Measurements from ENCODE around the gene LIM2. TPM values are rescaled to one million over a fixed set of nuclear protein-coding genes. Genes with fewer than 3 reads are reported as not detected.

The LIM2 gene
- total RNA-seq, 1 donor from 2014 or later: not detected

DNA sequence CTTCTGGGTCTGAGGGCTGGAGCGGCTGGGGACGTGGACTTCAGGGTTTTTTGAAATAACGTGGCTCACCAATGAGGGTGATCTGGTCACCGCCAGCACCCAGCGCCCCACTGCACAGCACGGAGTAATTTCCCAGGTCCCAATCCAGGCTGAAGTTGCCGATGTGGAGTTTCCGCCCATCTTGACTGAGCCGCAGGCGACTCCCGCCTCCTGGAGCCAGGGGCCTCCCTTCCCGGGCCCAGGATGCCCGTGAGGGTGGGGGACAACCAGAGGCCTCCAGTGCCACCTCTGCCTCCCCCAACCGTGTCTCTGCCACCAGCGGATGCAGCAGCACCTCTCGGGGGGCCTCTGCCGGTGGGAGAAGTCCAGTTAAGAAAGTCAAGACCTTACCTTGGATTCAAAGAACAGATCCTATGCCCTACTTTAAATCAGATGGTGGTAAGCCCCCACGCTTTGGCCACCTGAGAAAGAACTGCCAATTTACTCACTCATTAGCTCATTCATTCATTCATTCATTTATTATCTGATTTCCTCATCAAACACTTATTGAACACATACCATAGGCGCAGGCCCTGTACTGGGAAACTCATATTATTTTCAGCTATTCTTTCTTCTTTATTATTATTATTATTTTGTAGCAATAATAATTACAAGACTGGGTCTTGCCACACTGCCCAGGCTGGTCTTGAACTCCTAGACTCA, 49.8 kb downstream of the LIM2 start:
- Histone ChIP-seq H3K4me1 (peaks cover 0 to 4% of the 10 kb centered on the region in 2 donors), H3K27ac (no peak overlapping the region), H3K4me3 (peak overlapping the region in 1 of 2 donors; percentile 85)

DNA sequence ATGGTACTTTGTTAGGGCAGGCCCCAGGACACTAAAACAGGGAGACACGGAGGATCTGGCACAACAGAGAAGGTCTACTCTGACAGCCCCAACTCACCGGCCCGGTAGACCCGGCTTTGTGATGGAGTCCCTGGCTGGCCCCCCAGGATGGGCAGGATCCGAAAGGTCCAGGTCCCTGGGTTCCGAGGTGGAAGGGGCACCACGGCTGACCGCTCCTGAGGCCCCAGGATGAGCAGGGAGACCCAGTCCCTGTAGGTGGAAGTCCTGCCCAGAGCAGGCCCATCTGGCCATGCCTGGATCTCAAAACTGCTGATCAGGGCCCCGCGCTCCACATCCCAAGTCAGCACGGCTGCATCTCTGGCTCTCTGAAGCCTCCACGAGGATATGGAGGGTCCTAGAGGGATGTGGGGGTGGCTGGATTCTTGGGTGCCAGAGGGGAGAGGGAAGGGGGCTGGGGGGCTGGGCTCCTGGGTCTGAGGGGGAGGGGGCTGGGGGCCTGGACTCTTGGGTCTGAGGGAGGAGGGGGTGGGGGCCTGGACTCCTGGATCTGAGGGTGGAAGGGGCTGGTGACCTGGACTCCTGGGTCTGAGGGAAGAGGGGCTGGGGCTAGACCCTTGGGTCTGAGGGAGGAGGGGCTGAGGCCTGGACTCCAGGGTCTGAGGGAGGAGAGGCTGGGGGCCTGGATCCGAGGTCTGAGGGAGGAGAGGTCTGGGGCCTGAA, 50.5 kb downstream of the LIM2 start:
- TF ChIP-seq, protein P1, sequence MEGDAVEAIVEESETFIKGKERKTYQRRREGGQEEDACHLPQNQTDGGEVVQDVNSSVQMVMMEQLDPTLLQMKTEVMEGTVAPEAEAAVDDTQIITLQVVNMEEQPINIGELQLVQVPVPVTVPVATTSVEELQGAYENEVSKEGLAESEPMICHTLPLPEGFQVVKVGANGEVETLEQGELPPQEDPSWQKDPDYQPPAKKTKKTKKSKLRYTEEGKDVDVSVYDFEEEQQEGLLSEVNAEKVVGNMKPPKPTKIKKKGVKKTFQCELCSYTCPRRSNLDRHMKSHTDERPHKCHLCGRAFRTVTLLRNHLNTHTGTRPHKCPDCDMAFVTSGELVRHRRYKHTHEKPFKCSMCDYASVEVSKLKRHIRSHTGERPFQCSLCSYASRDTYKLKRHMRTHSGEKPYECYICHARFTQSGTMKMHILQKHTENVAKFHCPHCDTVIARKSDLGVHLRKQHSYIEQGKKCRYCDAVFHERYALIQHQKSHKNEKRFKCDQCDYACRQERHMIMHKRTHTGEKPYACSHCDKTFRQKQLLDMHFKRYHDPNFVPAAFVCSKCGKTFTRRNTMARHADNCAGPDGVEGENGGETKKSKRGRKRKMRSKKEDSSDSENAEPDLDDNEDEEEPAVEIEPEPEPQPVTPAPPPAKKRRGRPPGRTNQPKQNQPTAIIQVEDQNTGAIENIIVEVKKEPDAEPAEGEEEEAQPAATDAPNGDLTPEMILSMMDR (IDR thresholded peaks at IDR 0.05): no peak
- DNase-seq (ENCODE audit: low spot score in 2 of 2): no peak
- peaks cover 0 to 4% of the 10 kb centered on the region in 2 donors for H3K4me1 ChIP-seq
- intact Hi-C loops (cut with DNase I): no loop called here
- H3K9me3 ChIP-seq: no peaks in the 10 kb centered on the region
- H3K27me3 ChIP-seq: no peaks in the 10 kb centered on the region
- H3K36me3 ChIP-seq: no peaks in the 10 kb centered on the region
- no peak overlapping the region for H3K4me3 ChIP-seq
- H3K27ac ChIP-seq: no peak overlapping the region

More for the DNA sequence above, 49.8 kb downstream of the LIM2 start:
- no peaks in the 10 kb centered on the region for H3K36me3 ChIP-seq
- DNase-seq (ENCODE audit: low spot score in 2 of 2): no peak
- no peaks in the 10 kb centered on the region for H3K9me3 ChIP-seq
- TF ChIP-seq, protein P1 (IDR thresholded peaks at IDR 0.05): no peak
- intact Hi-C loops (cut with DNase I): loop anchor here (1.0 to 2.0 kb wide), 4 partner anchors 101 to 439 kb away; no protein-coding TSS in a partner anchor
- H3K27me3 ChIP-seq: no peaks in the 10 kb centered on the region

DNA sequence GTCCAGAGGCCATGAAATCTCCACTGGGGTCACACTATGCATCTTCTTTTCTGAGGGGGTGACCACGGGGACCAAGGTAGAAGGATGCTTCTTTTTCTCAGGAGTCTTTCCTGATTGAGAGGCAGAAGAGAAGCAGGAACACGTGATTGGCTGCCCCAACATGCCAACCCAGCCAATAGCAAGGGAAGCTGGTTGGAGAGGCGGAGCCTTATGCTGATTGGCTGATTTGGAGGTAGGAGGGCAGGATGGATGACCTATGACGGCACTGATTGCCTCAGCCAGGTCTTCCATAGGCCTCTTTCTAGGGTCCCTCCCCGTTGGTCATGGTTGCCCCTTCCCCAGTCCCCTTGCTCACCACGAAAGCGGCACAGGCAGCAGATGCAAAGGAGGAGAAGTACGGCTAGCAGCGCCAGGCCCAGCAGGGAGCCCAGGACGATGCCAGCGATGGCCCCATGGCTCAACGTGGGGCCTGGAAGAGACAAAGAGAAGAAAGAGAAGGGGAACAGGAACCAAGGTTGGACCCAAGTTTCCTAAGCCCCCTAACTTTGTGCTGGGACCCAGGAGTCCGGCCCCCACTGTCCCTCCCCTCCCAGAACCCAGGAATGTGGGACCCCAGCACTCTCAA, 53.8 kb downstream of the LIM2 start:
- Histone ChIP-seq H3K4me1 (no peaks in the 10 kb centered on the region), H3K4me3 (no peak overlapping the region), H3K27ac (no peak overlapping the region), H3K9me3 (no peaks in the 10 kb centered on the region), H3K36me3 (no peaks in the 10 kb centered on the region), H3K27me3 (no peaks in the 10 kb centered on the region)
- no peak for DNase-seq (ENCODE audit: low spot score in 2 of 2)
- intact Hi-C loops (cut with DNase I): no loop called here
- TF ChIP-seq, protein P1 (IDR thresholded peaks at IDR 0.05): no peak

DNA sequence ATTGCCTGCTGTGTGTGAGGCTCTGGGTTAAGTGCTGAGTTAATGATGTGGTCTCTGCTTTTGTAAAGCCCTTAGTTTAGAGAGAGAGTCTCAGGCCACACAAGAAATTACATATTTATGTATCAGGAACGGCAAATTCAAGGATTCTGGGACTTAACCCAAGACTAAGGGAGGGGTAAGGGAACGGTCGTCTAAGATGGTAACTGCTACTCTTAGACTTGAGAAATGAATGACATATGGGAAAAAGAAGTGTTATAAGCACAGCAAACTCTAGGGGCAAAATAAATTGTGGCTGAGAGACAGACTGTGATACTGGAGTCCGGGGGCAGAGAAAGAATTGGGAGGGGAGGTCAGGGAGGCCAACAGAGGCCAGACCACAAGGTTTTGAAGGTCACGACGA, 56.1 kb downstream of the LIM2 start:
- no peak for DNase-seq (ENCODE audit: low spot score in 2 of 2)
- Histone ChIP-seq H3K27me3 (no peaks in the 10 kb centered on the region), H3K4me1 (peaks cover 0 to 3% of the 10 kb centered on the region in 2 donors), H3K9me3 (no peaks in the 10 kb centered on the region), H3K36me3 (no peaks in the 10 kb centered on the region), H3K27ac (no peak overlapping the region), H3K4me3 (no peak overlapping the region)
- intact Hi-C loops (cut with DNase I): no loop called here
- TF ChIP-seq, protein P1 (IDR thresholded peaks at IDR 0.05): no peak

DNA sequence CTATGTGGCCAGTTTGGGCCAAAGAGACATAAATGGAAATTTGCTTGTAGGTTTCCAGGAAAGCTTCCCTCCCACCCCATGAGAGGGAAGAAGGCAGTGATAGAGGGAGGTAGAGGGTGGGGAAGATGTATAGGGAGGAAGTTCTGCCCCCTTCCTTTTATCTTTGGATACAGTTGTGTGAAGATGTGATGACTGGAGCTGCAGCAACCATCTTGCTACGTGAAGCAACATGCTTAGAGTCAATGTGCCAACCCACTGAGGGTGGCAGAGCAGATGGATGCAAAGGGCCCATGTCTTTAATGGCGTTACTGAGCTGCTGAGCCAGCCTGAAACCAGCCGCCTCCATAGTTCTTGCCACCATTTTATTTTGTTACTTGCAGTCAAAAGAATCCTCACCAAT, 56.6 kb downstream of the LIM2 start:
- TF ChIP-seq, protein P1 (IDR thresholded peaks at IDR 0.05): no peak

More for the DNA sequence above, 56.6 kb downstream of the LIM2 start:
- Histone ChIP-seq H3K27ac (no peak overlapping the region), H3K27me3 (no peaks in the 10 kb centered on the region), H3K9me3 (no peaks in the 10 kb centered on the region), H3K36me3 (no peaks in the 10 kb centered on the region), H3K4me1 (peaks cover 0 to 3% of the 10 kb centered on the region in 2 donors), H3K4me3 (no peak overlapping the region)
- DNase-seq (ENCODE audit: low spot score in 2 of 2): no peak
- intact Hi-C loops (cut with DNase I): no loop called here
